Measurements from ENCODE around the gene MARK3. TPM values are rescaled to one million over a fixed set of nuclear protein-coding genes. Genes with fewer than 3 reads are reported as not detected.

The MARK3 gene
- total RNA-seq, 1 donor from 2014 or later: 152 TPM

GRCh38 chr14:103430358-103430757 is 45.1 kb downstream of the MARK3 start:
- FAIRE-seq (no peak), DNase-seq (ENCODE audit: low spot score in 2 of 2) (no peak)

DNA sequence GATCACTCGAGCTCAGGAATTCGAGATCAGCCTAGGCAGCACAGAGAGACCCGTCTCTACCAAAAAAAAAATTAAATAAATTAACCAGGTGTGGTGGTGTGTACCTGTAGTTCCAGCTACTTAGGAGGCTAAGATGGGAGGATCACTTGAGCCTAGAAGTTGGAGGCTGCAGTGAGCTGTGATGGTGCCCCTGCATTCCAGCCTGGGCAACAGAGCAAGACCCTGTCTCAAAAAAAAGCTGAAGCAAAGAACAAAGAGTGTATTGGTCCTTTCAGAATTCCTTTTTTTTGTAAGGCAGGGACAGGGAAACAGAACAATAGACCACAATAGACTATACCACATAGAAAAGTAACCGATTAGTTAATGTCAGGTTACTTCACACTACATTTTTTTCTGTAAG is 47.4 kb downstream of the MARK3 start:
- DNase-seq (ENCODE audit: low spot score in 2 of 2) (no peak), FAIRE-seq (no peak)

- DNase-seq (ENCODE audit: low spot score in 2 of 2) (no peak), FAIRE-seq (no peak)
Measured at GRCh38 chr14:103433916-103434563, 48.8 kb downstream of the MARK3 start.

- no peak for FAIRE-seq
- no peak for DNase-seq (ENCODE audit: low spot score in 2 of 2)
Measured at GRCh38 chr14:103434868-103435442, 49.7 kb downstream of the MARK3 start.

DNA sequence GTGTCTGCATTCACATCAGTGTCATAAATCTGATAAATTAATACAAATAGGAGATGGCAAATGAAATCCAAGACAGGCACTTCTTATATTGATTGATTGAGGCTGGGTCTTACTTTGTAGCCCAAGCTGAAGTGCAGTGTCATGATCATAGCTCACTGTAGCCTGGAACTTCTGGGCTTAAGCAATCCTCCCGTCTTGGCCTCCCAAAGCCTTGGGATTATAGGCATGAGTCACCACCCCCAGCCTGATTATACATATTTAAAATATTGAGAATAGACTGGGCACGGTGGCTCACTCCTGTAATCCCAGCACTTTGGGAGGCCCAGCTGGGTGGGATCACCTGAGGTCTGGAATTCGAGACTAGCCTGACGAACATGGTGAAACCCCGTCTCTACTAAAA is 51.3 kb downstream of the MARK3 start:
- FAIRE-seq (no peak), DNase-seq (ENCODE audit: low spot score in 2 of 2) (no peak)

DNA sequence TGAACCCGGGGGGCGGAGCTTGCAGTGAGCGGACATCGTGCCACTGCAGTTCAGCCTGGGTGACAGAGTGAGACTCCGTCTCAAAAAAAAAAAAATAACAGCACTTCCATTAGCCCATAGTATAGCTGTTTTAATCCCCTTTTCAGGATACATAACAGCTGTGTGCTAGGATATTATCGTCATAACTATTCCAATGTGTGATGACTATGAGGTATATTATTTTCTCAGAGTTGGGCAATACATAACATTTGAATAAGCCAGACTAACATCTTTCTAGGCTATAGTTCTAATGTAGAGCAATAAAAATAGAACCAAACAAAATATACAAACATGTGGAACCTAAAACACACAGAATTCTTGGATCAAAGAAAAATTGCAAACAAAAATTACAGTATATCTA is 57.1 kb downstream of the MARK3 start:
- no peak for DNase-seq (ENCODE audit: low spot score in 2 of 2)
- FAIRE-seq: no peak

DNA sequence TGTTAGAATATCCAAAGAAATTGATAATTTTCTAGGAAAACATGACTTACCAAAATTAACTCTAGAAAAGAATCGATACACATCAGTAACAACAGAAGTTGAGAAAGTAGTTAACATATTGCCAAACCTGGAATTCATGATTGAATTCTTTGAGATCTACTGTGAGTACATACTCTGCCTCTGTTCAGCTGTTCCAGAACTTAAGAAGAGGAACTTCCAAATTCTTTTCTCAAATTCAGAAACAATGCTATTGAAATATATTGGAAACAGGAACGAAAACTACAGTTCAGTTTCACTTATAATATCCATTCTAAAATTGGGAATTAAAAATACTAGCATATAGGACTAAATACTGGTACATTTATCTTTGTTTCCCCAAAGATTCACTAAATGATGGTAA is 57.9 kb downstream of the MARK3 start:
- no peak for DNase-seq (ENCODE audit: low spot score in 2 of 2)
- FAIRE-seq: no peak

GRCh38 chr14:103444837-103445524 is 59.8 kb downstream of the MARK3 start:
- DNase-seq (ENCODE audit: low spot score in 2 of 2) (no peak), FAIRE-seq (no peak)

- no peak for DNase-seq (ENCODE audit: low spot score in 2 of 2)
- no peak for FAIRE-seq
Measured at GRCh38 chr14:103445806-103446205, 60.6 kb downstream of the MARK3 start.

DNA sequence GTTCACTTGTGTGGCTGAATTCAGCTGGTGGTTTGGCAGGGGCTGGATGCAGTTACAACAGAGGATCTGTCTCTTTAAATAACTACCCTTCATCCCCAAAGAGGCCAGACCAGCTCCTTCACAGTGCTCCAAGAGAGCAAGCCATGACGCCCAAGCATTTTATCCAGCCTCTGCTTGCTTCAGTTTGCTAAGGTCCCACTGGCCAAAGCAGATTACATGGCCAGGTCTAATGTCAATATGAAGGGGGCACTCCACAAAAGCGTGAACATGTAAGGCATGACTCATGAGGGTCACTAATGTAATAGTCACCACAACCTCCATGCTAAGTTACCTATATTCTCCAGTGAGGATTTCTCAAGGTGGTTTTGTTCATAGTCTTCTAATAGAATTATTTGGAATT is 62.9 kb downstream of the MARK3 start:
- DNase-seq (ENCODE audit: low spot score in 2 of 2) (no peak), FAIRE-seq (no peak)

DNA sequence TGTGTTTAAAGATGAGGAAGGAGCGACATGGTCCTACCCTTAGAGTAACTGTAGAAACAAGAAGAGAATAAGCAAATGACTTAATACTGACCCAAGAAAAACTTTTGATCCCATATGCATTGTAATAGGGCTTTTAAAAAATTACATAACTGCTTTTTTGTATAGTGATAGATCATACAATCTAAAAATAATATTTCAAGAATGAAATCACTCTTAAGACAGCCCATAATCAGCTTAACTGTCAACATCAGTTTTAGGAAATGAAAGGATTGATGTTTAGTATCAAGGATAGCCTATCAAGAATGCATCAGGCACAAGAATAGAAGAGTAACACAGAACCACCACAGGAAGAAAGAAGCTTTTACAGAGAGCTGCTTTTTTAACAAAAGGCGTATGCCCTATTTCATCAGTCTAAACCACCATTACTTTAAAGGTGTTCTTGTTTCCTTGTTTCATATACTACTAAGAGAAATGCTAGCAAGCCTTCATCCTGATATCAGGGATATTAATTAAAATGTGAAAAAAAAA is 64.5 kb downstream of the MARK3 start:
- no peak for FAIRE-seq
- no peak for DNase-seq (ENCODE audit: low spot score in 2 of 2)

DNA sequence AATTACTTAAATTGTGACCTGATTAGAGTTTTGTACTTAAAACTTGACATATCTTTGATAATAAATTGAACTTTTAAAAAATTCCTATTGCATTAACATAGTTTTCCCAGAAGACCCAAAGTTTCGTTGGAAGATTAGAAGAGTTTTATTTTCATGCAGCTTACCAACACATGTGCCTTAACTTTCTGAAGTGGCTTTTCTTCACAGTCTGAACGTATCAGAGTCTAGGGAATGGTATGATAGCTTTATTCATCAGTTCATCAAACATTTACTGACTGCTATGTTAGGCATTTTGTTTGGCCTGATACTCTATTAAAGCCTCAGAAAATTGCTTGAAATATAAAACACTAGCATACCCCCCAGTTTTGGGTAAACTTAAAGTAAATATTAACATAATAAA is 65.2 kb downstream of the MARK3 start:
- DNase-seq (ENCODE audit: low spot score in 2 of 2) (no peak), FAIRE-seq (no peak)

DNA sequence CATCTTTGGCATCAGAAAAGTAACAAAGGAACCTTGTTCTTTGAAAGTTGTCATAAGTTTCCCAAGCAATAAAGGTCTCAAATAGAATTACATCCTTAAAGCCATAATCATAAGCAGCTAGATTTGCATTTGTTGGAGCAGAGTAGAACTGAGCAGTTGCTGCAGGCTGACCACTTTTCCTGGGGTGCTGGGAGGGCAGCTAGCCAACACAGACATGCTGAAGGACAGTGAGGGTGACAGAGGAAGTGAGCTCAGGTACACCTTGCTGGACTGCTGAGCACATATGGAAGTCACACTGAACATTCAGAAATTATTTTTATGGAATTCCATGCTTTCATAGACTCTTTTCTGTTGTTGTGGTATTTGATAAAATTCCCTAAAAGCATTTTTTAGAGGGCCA is 66.2 kb downstream of the MARK3 start:
- DNase-seq (ENCODE audit: low spot score in 2 of 2): no peak

GRCh38 chr14:103453791-103454190 is 68.6 kb downstream of the MARK3 start:
- FAIRE-seq (no peak), DNase-seq (ENCODE audit: low spot score in 2 of 2) (no peak)

More for the DNA sequence above, 66.2 kb downstream of the MARK3 start:
- no peak for FAIRE-seq

- DNase-seq (ENCODE audit: low spot score in 2 of 2): no peak
- FAIRE-seq: no peak
Measured at GRCh38 chr14:103456167-103456835, 71.1 kb downstream of the MARK3 start.

DNA sequence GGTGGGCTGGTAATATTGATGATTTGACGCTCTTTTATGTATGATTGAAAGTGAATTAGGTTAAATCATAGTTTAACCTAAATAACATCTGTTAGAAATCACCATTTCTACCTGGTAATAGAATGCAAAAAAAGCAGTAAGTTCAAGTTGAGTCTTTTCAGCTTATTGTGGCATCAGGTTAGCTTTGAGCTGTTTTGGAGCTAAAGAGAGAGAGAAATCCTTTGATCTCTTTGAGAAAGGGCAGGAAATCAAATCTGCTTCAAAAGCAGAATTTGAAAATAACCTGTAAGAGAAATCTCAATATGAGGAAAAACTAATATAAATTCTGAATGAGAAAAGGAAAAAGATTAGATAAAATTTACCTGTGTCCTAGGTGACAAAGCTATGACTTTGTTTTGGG is 75.2 kb downstream of the MARK3 start:
- DNase-seq (ENCODE audit: low spot score in 2 of 2) (no peak), FAIRE-seq (no peak)

GRCh38 chr14:103463149-103463548 is 77.9 kb downstream of the MARK3 start:
- no peak for DNase-seq (ENCODE audit: low spot score in 2 of 2)

DNA sequence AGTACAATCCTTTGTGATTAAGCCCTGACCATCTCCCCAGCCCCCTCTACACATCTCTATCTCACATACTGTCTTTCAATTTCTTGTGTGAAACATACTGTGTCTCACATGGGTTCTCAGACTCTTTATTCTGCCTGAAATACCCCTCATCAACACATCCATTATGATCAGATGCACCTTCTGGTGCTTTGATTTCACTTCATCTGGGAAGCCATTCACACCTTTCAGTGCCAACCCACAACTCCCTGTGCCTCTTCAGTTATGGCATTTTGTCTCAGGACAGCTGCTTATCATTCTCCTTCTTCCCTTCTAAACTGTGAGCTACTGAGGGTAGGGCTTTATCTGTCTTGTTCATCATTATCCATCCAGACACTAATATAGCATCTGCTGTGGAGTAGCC is 78.6 kb downstream of the MARK3 start:
- no peak for DNase-seq (ENCODE audit: low spot score in 2 of 2)
- no peak for FAIRE-seq

More at GRCh38 chr14:103463149-103463548, 77.9 kb downstream of the MARK3 start:
- FAIRE-seq: no peak

GRCh38 chr14:103472939-103473338 is 87.7 kb downstream of the MARK3 start:
- FAIRE-seq (no peak), DNase-seq (ENCODE audit: low spot score in 2 of 2) (no peak)

- no peak for FAIRE-seq
- no peak for DNase-seq (ENCODE audit: low spot score in 2 of 2)
Measured at GRCh38 chr14:103474893-103475292, 89.7 kb downstream of the MARK3 start.

DNA sequence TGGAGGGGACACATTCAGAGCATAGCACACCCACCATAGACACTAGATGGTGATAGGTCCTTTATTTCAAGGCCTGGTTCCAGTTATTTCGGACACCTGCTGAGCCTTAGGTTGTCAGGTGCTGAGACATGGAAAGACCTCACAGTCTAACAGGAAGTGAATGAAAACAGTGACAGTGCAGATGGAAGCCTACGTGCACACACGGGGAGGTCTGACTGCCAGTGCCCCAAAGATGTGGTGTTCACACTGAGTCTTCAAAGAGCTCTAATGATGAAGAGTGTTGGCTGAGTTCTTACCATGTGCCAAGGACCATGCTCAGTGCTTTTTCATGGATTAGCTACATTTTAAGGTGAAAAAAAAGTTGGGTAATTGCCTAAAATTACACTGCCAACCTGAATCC is 90.8 kb downstream of the MARK3 start:
- no peak for DNase-seq (ENCODE audit: low spot score in 2 of 2)
- FAIRE-seq: no peak
